Caco-2 (cell line): ENCODE measurements around the gene IRS2. TPM values are rescaled to one million over a fixed set of nuclear protein-coding genes. Genes with fewer than 3 reads are reported as not detected.

ENCODE experiments used
- Bru-seq: library from RNA; stranded (reverse); fragments of 400-500 nt; gene quantifications from one replicate; lab custom pipeline; 2021; lab: Mats Ljungman, UMichigan
- BruChase-seq, 2 experiments: library from RNA; stranded (reverse); fragments of 400-500 nt; gene quantifications; one replicate each; lab custom pipeline; 2021; lab: Mats Ljungman, UMichigan
- BruUV-seq: library from RNA; stranded (reverse); fragments of 400-500 nt; replicated peaks from 2 replicates; lab custom pipeline; 2021; lab: Mats Ljungman, UMichigan
- CTCF ChIA-PET: fragments of 300-600 bp; sonication (Branson Sonifier 250); formaldehyde crosslinking; loops from one replicate; lab custom pipeline; 2022; ENCODE audit warnings: antibody characterized with exemption; lab: Charles Lee
- POLR2A ChIA-PET: fragments of 300-600 bp; sonication (Branson Sonifier 250); formaldehyde crosslinking; loops from one replicate; lab custom pipeline; 2022; ENCODE audit warnings: antibody characterized with exemption; lab: Charles Lee
- DNase-seq, 2 experiments: peaks; one replicate each; pipeline versions ENCODE4 v3.0.0 to v3.0.0-alpha.2; 2020 to 2022
- H3K27me3 ChIP-seq: replicated peaks from 2 replicates; pipeline ENCODE4 v1.6.0; 2011; ENCODE audit warnings: low read length; ENCODE audit not compliant: control insufficient read depth, insufficient read depth
- H3K36me3 ChIP-seq: 2 replicates; pipeline ENCODE4 v1.5.1; 2011; ENCODE audit warnings: low read length; ENCODE audit not compliant: control insufficient read depth, insufficient read depth
- H3K4me1 ChIP-seq: fragments of 250-450 bp; sonication (Bioruptor Pico); 2 replicates; pipeline ENCODE4 v1.5.1; 2020; ENCODE audit warnings: mild to moderate bottlenecking
- H3K4me3 ChIP-seq: 2 replicates; pipeline ENCODE4 v1.5.1; 2011; ENCODE audit warnings: low read depth, mild to moderate bottlenecking, control low read depth, low read length
- H3K9me3 ChIP-seq: fragments of 250-450 bp; sonication (Bioruptor Pico); 2 replicates; pipeline ENCODE4 v1.5.1; 2020; ENCODE audit warnings: mild to moderate bottlenecking, moderate library complexity
- H3K27ac Mint-ChIP-seq: one replicate; pipeline ENCODE4 v1.8.0; 2022; ENCODE audit warnings: mixed read lengths; ENCODE audit not compliant: unreplicated experiment
- H3K27me3 Mint-ChIP-seq: one replicate; pipeline ENCODE4 v1.8.0; 2022; ENCODE audit warnings: mixed read lengths; ENCODE audit not compliant: insufficient read depth, unreplicated experiment
- H3K36me3 Mint-ChIP-seq: one replicate; pipeline ENCODE4 v1.8.0; 2022; ENCODE audit warnings: mild to moderate bottlenecking, mixed read lengths; ENCODE audit not compliant: insufficient read depth, unreplicated experiment
- H3K4me1 Mint-ChIP-seq: one replicate; pipeline ENCODE4 v1.8.0; 2022; ENCODE audit warnings: low read depth, mixed read lengths; ENCODE audit not compliant: unreplicated experiment
- H3K4me3 Mint-ChIP-seq: one replicate; pipeline ENCODE4 v1.8.0; 2022; ENCODE audit warnings: mild to moderate bottlenecking, moderate library complexity, mixed read lengths; ENCODE audit not compliant: unreplicated experiment
- H3K9me3 Mint-ChIP-seq: one replicate; pipeline ENCODE4 v1.8.0; 2022; ENCODE audit warnings: mixed read lengths; ENCODE audit not compliant: unreplicated experiment
- CTCF ChIP-seq, 2 experiments: fragments of 200-600 bp in 1 of 2; IDR thresholded peaks; 1 replicate in 1 of 2; 2 replicates in 1 of 2; pipeline versions ENCODE4 v1.5.1 to v1.8.0; 2011 to 2022; ENCODE audit warnings: antibody characterized with exemption in 1 of 2, control low read depth in 1 of 2, inconsistent platforms in 1 of 2, low read depth in 1 of 2, low read length in 1 of 2, mild to moderate bottlenecking in 1 of 2, moderate library complexity in 1 of 2; ENCODE audit not compliant: insufficient read depth in 1 of 2, severe bottlenecking in 1 of 2, unreplicated experiment in 1 of 2
- intact Hi-C: fragments of 100-400 bp; cut with micrococcal nuclease; formaldehyde crosslinking; loops from one replicate; pipeline ENCODE4 v1.10.0; 2022; ENCODE audit not compliant: unreplicated experiment
- long read RNA-seq: library from polyadenylated mRNA; stranded (forward); transcript quantifications from one replicate; pipeline ENCODE4 v2.0.0, GENCODE V29; 2022
- total RNA-seq: library from RNA; stranded (reverse); gene quantifications from 2 replicates; pipeline ENCODE4 v1.2.3, GENCODE V29; 2022

IRS2 gene, protein sequence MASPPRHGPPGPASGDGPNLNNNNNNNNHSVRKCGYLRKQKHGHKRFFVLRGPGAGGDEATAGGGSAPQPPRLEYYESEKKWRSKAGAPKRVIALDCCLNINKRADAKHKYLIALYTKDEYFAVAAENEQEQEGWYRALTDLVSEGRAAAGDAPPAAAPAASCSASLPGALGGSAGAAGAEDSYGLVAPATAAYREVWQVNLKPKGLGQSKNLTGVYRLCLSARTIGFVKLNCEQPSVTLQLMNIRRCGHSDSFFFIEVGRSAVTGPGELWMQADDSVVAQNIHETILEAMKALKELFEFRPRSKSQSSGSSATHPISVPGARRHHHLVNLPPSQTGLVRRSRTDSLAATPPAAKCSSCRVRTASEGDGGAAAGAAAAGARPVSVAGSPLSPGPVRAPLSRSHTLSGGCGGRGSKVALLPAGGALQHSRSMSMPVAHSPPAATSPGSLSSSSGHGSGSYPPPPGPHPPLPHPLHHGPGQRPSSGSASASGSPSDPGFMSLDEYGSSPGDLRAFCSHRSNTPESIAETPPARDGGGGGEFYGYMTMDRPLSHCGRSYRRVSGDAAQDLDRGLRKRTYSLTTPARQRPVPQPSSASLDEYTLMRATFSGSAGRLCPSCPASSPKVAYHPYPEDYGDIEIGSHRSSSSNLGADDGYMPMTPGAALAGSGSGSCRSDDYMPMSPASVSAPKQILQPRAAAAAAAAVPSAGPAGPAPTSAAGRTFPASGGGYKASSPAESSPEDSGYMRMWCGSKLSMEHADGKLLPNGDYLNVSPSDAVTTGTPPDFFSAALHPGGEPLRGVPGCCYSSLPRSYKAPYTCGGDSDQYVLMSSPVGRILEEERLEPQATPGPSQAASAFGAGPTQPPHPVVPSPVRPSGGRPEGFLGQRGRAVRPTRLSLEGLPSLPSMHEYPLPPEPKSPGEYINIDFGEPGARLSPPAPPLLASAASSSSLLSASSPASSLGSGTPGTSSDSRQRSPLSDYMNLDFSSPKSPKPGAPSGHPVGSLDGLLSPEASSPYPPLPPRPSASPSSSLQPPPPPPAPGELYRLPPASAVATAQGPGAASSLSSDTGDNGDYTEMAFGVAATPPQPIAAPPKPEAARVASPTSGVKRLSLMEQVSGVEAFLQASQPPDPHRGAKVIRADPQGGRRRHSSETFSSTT (N-terminal part only)
- total RNA-seq: 5.4 and 5.5 TPM in 2 replicates
- percentile 61 among the genes with signal in this experiment for Bru-seq, nascent RNA
- BruChase-seq, experiment 1, labeled RNA remaining after a 2-hour chase: percentile 59 among the genes with signal in this experiment
- BruChase-seq, experiment 2, labeled RNA remaining after a 6-hour chase: percentile 52 among the genes with signal in this experiment
- long read RNA-seq, full-length matches to known transcripts: 6 of 6 reads
- long read RNA-seq, partial matches to known transcripts: 0 of 6 reads
- long read RNA-seq, other reads (novel, unspliced or antisense): 0 of 6 reads

DNA sequence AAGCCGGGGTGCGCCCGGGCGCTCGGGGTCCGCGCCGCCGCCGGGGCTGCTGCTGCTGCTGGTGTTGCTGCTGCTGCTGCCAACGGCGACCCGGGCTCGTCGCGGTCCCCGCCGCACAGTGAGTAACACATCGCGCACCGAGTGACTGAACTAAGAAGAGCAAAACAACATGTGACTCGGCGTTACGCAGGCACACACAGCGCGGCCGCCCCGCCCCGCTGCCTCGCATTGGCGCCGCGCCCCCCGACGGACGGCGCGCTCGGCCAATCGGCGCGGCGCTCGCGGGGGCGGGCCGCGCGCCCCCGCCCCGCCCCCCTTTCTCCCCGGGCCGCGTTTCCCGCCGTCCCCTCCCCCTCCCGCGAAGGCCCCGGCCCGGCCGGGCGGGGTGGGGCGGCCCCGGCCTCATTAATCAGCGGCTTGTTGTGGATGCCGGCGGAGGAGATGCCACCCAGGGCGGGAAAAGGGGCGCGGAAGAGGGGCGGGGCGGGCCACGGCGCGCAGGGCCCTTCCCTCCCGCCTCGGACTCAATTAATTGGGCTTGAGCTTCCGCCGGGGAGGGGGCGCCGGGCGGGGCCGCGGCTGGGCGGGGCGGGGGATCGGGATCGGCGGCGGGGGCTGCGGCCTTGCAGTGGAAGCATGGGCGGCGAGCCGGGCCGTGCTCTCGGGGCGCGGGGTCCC is at the start of gene IRS2:
Gene IRS2, minus strand, starts transcription at position 127 of the 678 bp plus-strand sequence. CDS start 530 bp downstream, outside the sequence.
- H3K4me3 ChIP-seq: peak within 1 kb of the TSS; percentile 61
- Mint-ChIP-seq H3K27me3 (peaks cover 20% of the 10 kb centered on the region), H3K4me3 (peak within 1 kb of the TSS; percentile 71), H3K4me1 (no peaks in the 10 kb centered on the region), H3K36me3 (peaks cover 6% of the 10 kb centered on the region), H3K9me3 (no peaks in the 10 kb centered on the region), H3K27ac (no peak within 1 kb of the TSS)
- intact Hi-C loops: loop anchor here (1.0 to 10.0 kb wide), 4 partner anchors 17 to 774 kb away; no protein-coding TSS in a partner anchor
- no TSS peak for BruUV-seq
- peak; percentile 91 for DNase-seq
- H3K9me3 ChIP-seq: no peaks in the 10 kb centered on the region
- TF ChIP-seq CTCF (IDR thresholded peaks at IDR 0.05; ENCODE audit: insufficient read depth in 1 of 2, low read depth in 1 of 2, low read length in 1 of 2, severe bottlenecking in 1 of 2, unreplicated experiment in 1 of 2): no peak
- CTCF ChIA-PET: interaction anchor here (0.7 kb wide), 1 partner anchor 33 kb away, joined by 3 read pairs; no protein-coding TSS in a partner anchor
- no peaks in the 10 kb centered on the region for H3K36me3 ChIP-seq
- peaks cover 4% of the 10 kb centered on the region; the same call in 1 of the 2 replicates for H3K4me1 ChIP-seq
- H3K27me3 ChIP-seq: no peaks in the 10 kb centered on the region
- POLR2A ChIA-PET: interaction anchor here (0.6 kb wide), 1 partner anchor 199 kb away, joined by 3 read pairs; no protein-coding TSS in a partner anchor

GRCh38 chr13:109834973-109835720 is 48.8 kb upstream of the IRS2 start:
- DNase-seq: no peak
- Histone ChIP-seq H3K4me1 (peaks cover 3% of the 10 kb centered on the region), H3K4me3 (no peak overlapping the region), H3K9me3 (no peaks in the 10 kb centered on the region), H3K27me3 (no peaks in the 10 kb centered on the region), H3K36me3 (no peaks in the 10 kb centered on the region)
- no peaks in the 10 kb centered on the region for H3K9me3 Mint-ChIP-seq
- H3K27ac Mint-ChIP-seq: no peak overlapping the region
- no peaks in the 10 kb centered on the region for H3K4me1 Mint-ChIP-seq
- H3K4me3 Mint-ChIP-seq: no peak overlapping the region
- no peaks in the 10 kb centered on the region for H3K36me3 Mint-ChIP-seq
- POLR2A ChIA-PET: no interaction called here
- no peak for TF ChIP-seq CTCF (IDR thresholded peaks at IDR 0.05; ENCODE audit: insufficient read depth in 1 of 2, low read depth in 1 of 2, low read length in 1 of 2, severe bottlenecking in 1 of 2, unreplicated experiment in 1 of 2)
- intact Hi-C loops: no loop called here
- CTCF ChIA-PET: no interaction called here
- peaks cover 5% of the 10 kb centered on the region for H3K27me3 Mint-ChIP-seq
- BruUV-seq: no TSS peak
